ENCODE data around the gene ZNF605.

GRCh38 chr12:132869551-132869950 is 86.6 kb downstream of the ZNF605 start:
- TF ChIP-seq, protein P1, sequence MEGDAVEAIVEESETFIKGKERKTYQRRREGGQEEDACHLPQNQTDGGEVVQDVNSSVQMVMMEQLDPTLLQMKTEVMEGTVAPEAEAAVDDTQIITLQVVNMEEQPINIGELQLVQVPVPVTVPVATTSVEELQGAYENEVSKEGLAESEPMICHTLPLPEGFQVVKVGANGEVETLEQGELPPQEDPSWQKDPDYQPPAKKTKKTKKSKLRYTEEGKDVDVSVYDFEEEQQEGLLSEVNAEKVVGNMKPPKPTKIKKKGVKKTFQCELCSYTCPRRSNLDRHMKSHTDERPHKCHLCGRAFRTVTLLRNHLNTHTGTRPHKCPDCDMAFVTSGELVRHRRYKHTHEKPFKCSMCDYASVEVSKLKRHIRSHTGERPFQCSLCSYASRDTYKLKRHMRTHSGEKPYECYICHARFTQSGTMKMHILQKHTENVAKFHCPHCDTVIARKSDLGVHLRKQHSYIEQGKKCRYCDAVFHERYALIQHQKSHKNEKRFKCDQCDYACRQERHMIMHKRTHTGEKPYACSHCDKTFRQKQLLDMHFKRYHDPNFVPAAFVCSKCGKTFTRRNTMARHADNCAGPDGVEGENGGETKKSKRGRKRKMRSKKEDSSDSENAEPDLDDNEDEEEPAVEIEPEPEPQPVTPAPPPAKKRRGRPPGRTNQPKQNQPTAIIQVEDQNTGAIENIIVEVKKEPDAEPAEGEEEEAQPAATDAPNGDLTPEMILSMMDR (IDR thresholded peaks at IDR 0.05; ENCODE audit: insufficient read depth, low read length) = no peak
- no peak for TF ChIP-seq POLR2AphosphoS5 (IDR thresholded peaks at IDR 0.05; ENCODE audit: low read depth)

Measured in HL-60 (cell line).